OCI-LY7 (cell line): ENCODE measurements around the gene ACSL3. TPM values are rescaled to one million over a fixed set of nuclear protein-coding genes. Genes with fewer than 3 reads are reported as not detected.

ENCODE experiments used
- BruUV-seq: library from RNA; stranded (reverse); fragments of 400-500 nt; replicated peaks from 2 replicates; lab custom pipeline; 2021; lab: Mats Ljungman, UMichigan
- CTCF ChIA-PET: fragments of 300-600 bp; sonication (Branson Sonifier 250); formaldehyde crosslinking; loops from one replicate; lab custom pipeline; 2022; ENCODE audit warnings: antibody characterized with exemption; ENCODE audit not compliant: unreplicated experiment; lab: Charles Lee
- POLR2A ChIA-PET: fragments of 300-600 bp; sonication (Branson Sonifier 250); formaldehyde crosslinking; loops from one replicate; lab custom pipeline; 2022; ENCODE audit warnings: antibody characterized with exemption; lab: Charles Lee
- DNase-seq: peaks from one replicate; pipeline ENCODE4 v3.0.0-alpha.2; 2015; ENCODE audit warnings: low spot score
- H2AFZ ChIP-seq: fragments of 200-600 bp; sonication (generic), shearing (Covaris generic); 2 replicates; pipeline ENCODE4 v1.6.1; 2014; ENCODE audit warnings: mild to moderate bottlenecking, antibody characterized with exemption, low read length, moderate library complexity
- H3K27ac ChIP-seq: fragments of 200-600 bp; sonication (generic); 2 replicates; pipeline ENCODE4 v1.5.1; 2014; ENCODE audit warnings: mixed run types, low read depth, mild to moderate bottlenecking, moderate library complexity, low read length, inconsistent platforms; ENCODE audit not compliant: poor library complexity, severe bottlenecking
- H3K36me3 ChIP-seq: fragments of 200-600 bp; sonication (generic); 2 replicates; pipeline ENCODE4 v1.6.1; 2014; ENCODE audit warnings: mild to moderate bottlenecking, antibody characterized with exemption, low read length, moderate library complexity, mixed read lengths; ENCODE audit not compliant: insufficient read depth
- H3K4me1 ChIP-seq: fragments of 200-600 bp; sonication (generic); 2 replicates; pipeline ENCODE4 v1.5.1; 2014; ENCODE audit warnings: mild to moderate bottlenecking, low read length; ENCODE audit not compliant: insufficient read depth, poor library complexity, severe bottlenecking
- H3K4me2 ChIP-seq: fragments of 200-600 bp; sonication (generic); 2 replicates; pipeline ENCODE4 v1.6.1; 2014; ENCODE audit warnings: mild to moderate bottlenecking, low read length
- H3K4me3 ChIP-seq: fragments of 200-600 bp; sonication (generic); 2 replicates; pipeline ENCODE4 v1.5.1; 2014; ENCODE audit warnings: mild to moderate bottlenecking, low read depth, low read length; ENCODE audit not compliant: poor library complexity, severe bottlenecking
- H3K79me2 ChIP-seq: fragments of 200-600 bp; sonication (generic); 2 replicates; pipeline ENCODE4 v1.6.1; 2016; ENCODE audit warnings: low read depth, mild to moderate bottlenecking, low read length, moderate library complexity, mixed read lengths; ENCODE audit not compliant: insufficient read depth
- H3K9me2 ChIP-seq: fragments of 200-600 bp; sonication (generic); 2 replicates; pipeline ENCODE4 v1.6.1; 2016; ENCODE audit warnings: mild to moderate bottlenecking, low read length, mixed read lengths; ENCODE audit not compliant: insufficient read depth
- H3K9me3 ChIP-seq: fragments of 200-600 bp; sonication (generic); 2 replicates; pipeline ENCODE4 v1.6.1; 2014; ENCODE audit warnings: mild to moderate bottlenecking, mixed run types, low read length, mixed read lengths
- H4K20me1 ChIP-seq: fragments of 200-600 bp; sonication (generic); 2 replicates; pipeline ENCODE4 v1.6.1; 2014; ENCODE audit warnings: mild to moderate bottlenecking, antibody characterized with exemption, low read length, moderate library complexity, mixed read lengths; ENCODE audit not compliant: insufficient read depth
- CTCF ChIP-seq: fragments of 200-600 bp; sonication (generic); conservative IDR thresholded peaks from 2 replicates; pipeline ENCODE4 v1.5.1; 2014; ENCODE audit warnings: mild to moderate bottlenecking, antibody characterized with exemption, low read length, moderate library complexity, mixed read lengths
- EZH2phosphoT487 ChIP-seq: fragments of 200-600 bp; sonication (generic); IDR thresholded peaks from 2 replicates; pipeline ENCODE4 v1.6.1; 2018; ENCODE audit warnings: low read depth, borderline replicate concordance, mild to moderate bottlenecking, mixed run types, antibody characterized with exemption, low read length, moderate library complexity, mixed read lengths
- intact Hi-C: fragments of 100-400 bp; cut with micrococcal nuclease; formaldehyde crosslinking; loops from one replicate; pipeline ENCODE4 v1.10.0; 2022; ENCODE audit not compliant: unreplicated experiment
- total RNA-seq, 2 experiments: library from RNA; depleted of rRNA in 1 of 2; stranded (reverse); fragments of >200 nt in 1 of 2; shearing (Covaris generic) in 1 of 2; gene quantifications; 2 replicates each; pipeline ENCODE4 v1.2.3, GENCODE V29; 2014 to 2022

ACSL3 gene
- total RNA-seq, 2 experiments from 2014 or later = 62.6 to 83.2 TPM

GRCh38 chr2:222946700-222947287 lies 86.0 kb downstream of the ACSL3 start:
- no peak for DNase-seq
- POLR2A ChIA-PET = interaction anchor here (0.6 to 0.7 kb wide), 2 partner anchors 8 to 92 kb away, joined by 3 to 4 read pairs; no protein-coding TSS in a partner anchor
- Histone ChIP-seq H3K27ac (no peak overlapping the region), H3K79me2 (no peaks in the 10 kb centered on the region), H3K36me3 (peaks cover 1% of the 10 kb centered on the region; the same call in 1 of the 2 replicates), H3K4me3 (no peak overlapping the region), H3K4me1 (no peaks in the 10 kb centered on the region), H3K9me2 (no peaks in the 10 kb centered on the region), H3K9me3 (no peaks in the 10 kb centered on the region), H4K20me1 (no peaks in the 10 kb centered on the region), H3K4me2 (no peak overlapping the region), H2AFZ (no peak overlapping the region)
- no peak for TF ChIP-seq CTCF
- no peak for TF ChIP-seq EZH2phosphoT487
- no TSS peak for BruUV-seq
- intact Hi-C loops = no loop called here
- CTCF ChIA-PET = interaction anchor here (1.0 kb wide), 1 partner anchor 8 kb away, joined by 3 read pairs; no protein-coding TSS in a partner anchor

- Histone ChIP-seq H3K4me2 (no peak overlapping the region), H3K27ac (no peak overlapping the region), H3K9me2 (no peaks in the 10 kb centered on the region), H2AFZ (no peak overlapping the region), H3K9me3 (no peaks in the 10 kb centered on the region), H3K79me2 (no peaks in the 10 kb centered on the region), H3K4me3 (no peak overlapping the region), H3K36me3 (no peaks in the 10 kb centered on the region), H3K4me1 (no peaks in the 10 kb centered on the region), H4K20me1 (no peaks in the 10 kb centered on the region)
- CTCF ChIA-PET = interaction anchor here (1.2 kb wide), 1 partner anchor 14 kb away, joined by 3 read pairs; no protein-coding TSS in a partner anchor
- TF ChIP-seq CTCF = no peak
- intact Hi-C loops = no loop called here
- POLR2A ChIA-PET = interaction anchor here (1.1 to 2.0 kb wide), 3 partner anchors 9 to 252 kb away, joined by 5 to 11 read pairs (median 7); no protein-coding TSS in a partner anchor
- DNase-seq = no peak
- BruUV-seq = no TSS peak
Observed at GRCh38 chr2:222949073-222949472, 88.2 kb downstream of the ACSL3 start.

- CTCF ChIA-PET = interaction anchor here (1.2 kb wide), 1 partner anchor 13 kb away, joined by 3 read pairs; no protein-coding TSS in a partner anchor
- Histone ChIP-seq H3K9me2 (no peaks in the 10 kb centered on the region), H4K20me1 (no peaks in the 10 kb centered on the region), H2AFZ (no peak overlapping the region), H3K4me2 (no peak overlapping the region), H3K27ac (no peak overlapping the region), H3K9me3 (no peaks in the 10 kb centered on the region), H3K79me2 (no peaks in the 10 kb centered on the region), H3K4me1 (no peaks in the 10 kb centered on the region), H3K36me3 (no peaks in the 10 kb centered on the region), H3K4me3 (no peak overlapping the region)
- no peak for DNase-seq
- no TSS peak for BruUV-seq
- TF ChIP-seq CTCF (no peak), EZH2phosphoT487 (no peak)
- intact Hi-C loops = no loop called here
- POLR2A ChIA-PET = no interaction called here
Observed at GRCh38 chr2:222949690-222950323, 89.0 kb downstream of the ACSL3 start.
